ENCODE results near the gene MGAT4C. TPM values are rescaled to one million over a fixed set of nuclear protein-coding genes. Genes with fewer than 3 reads are reported as not detected.

MGAT4C gene
- total RNA-seq, 4 donors from 2014 or later, result 0.04 to 0.23 (median 0.05) TPM; not detected in 1

DNA sequence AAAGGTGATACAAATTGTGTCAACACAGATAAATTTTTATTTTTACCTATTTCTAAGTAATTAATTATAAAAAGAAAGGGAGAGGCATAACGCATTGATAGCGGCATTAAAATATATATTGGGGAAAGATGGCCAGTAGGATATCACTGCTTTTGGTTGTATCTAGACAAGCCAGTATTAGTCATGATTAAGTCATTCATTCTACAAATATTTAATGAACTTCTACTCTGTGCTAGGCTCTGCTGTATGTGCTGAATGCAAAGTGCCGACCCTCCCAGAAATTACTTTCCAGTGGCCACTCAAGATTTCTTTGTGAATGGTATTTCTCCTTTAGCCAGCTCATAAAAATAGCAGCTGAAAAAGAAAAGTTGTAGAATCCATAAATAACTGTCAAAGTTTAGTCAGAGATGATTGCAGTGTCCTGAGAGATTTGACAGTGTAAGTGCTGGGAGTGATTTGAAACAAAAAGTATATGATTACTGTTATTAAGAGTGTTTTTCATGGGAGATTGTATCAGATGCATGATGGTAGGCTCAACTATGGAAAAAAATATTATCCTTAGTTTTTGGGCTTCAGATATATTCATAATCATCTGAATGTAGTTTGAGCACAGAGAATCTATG is 133.2 kb downstream of the MGAT4C start:
- no peak for TF ChIP-seq POLR2A (IDR thresholded peaks at IDR 0.05)
- TF ChIP-seq, protein P1, sequence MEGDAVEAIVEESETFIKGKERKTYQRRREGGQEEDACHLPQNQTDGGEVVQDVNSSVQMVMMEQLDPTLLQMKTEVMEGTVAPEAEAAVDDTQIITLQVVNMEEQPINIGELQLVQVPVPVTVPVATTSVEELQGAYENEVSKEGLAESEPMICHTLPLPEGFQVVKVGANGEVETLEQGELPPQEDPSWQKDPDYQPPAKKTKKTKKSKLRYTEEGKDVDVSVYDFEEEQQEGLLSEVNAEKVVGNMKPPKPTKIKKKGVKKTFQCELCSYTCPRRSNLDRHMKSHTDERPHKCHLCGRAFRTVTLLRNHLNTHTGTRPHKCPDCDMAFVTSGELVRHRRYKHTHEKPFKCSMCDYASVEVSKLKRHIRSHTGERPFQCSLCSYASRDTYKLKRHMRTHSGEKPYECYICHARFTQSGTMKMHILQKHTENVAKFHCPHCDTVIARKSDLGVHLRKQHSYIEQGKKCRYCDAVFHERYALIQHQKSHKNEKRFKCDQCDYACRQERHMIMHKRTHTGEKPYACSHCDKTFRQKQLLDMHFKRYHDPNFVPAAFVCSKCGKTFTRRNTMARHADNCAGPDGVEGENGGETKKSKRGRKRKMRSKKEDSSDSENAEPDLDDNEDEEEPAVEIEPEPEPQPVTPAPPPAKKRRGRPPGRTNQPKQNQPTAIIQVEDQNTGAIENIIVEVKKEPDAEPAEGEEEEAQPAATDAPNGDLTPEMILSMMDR (IDR thresholded peaks at IDR 0.05), result no peak
- intact Hi-C loops (cut with DNase I; ENCODE audit: low total_unique reads), result no loop called here
- no peak overlapping the region for H3K4me3 ChIP-seq (ENCODE audit: low read depth, poor library complexity, severe bottlenecking)
- no peak for DNase-seq (ENCODE audit: low spot score in 2 of 2)
- 49 to 67% methylated on average over 3 of the region's 3 CpGs for WGBS, 2 donors

DNA sequence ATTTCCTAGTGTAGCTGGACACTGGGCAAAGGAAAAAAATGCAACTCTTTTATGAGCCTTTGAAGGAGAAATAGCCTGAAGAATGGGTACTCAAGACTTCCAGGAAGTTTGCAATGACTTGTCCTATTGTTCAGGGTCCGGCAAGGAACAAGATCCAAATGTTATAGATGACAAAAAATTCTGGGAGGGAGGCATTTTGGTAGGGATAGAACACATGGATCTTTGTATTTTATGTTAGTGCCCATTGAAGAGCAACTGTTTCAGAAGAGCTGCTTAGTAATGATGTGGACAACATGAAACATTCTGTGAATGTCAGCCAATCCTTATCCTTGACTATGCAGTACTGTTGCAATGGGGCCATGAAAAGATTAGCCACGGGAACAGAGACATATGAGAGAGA is 138.0 kb downstream of the MGAT4C start:
- TF ChIP-seq, protein P1 (IDR thresholded peaks at IDR 0.05), result no peak
- no peak for TF ChIP-seq POLR2A (IDR thresholded peaks at IDR 0.05)
- WGBS, 2 donors, result 56 to 77% methylated on average over 2 of the region's 2 CpGs
- intact Hi-C loops (cut with DNase I; ENCODE audit: low total_unique reads), result no loop called here
- no peak overlapping the region for H3K4me3 ChIP-seq (ENCODE audit: low read depth, poor library complexity, severe bottlenecking)
- no peak for DNase-seq (ENCODE audit: low spot score in 2 of 2)

DNA sequence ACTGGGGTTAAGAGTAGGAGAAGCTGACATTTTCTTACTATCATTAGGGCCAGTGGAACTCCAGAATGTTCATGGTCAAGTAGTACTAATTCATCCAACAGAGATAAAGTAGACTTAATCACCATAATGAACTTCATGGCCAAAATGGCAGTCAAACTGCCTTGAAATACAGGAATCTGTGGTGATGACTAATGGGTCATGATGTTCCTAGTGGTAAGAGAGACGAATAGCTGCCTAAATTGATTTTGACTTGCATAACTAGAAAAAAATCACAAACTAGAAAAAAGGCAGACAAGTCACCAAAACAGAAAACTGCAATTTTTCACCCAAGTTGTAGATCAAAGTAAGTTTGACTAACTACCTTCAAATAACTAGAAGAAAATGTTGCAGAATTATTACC is 138.5 kb downstream of the MGAT4C start:
- no peak for DNase-seq (ENCODE audit: low spot score in 2 of 2)
- TF ChIP-seq POLR2A (IDR thresholded peaks at IDR 0.05), result no peak
- TF ChIP-seq, protein P1 (IDR thresholded peaks at IDR 0.05), result no peak
- intact Hi-C loops (cut with DNase I; ENCODE audit: low total_unique reads), result no loop called here

DNA sequence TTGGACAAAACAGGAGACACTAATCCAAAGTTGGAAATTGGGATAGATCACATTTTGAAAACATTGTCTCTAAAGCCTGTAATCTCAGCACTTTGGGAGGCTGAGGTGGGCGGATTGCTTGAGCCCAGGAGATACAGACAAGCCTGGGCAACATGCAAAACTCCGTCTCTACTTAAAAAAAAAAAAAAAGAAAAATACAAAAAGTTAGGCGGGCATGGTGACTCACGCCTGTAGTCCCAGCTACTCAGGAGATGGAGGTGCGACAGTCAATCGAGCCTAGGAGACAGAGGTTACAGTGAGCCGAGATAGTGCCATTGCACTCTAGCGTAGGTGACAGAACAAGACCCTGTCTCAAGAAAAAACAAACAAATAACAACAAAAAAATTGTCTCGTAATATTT is 152.1 kb downstream of the MGAT4C start:
- H3K4me3 ChIP-seq (ENCODE audit: low read depth, poor library complexity, severe bottlenecking), result no peak overlapping the region
- no peak for DNase-seq (ENCODE audit: low spot score in 2 of 2)
- intact Hi-C loops (cut with DNase I; ENCODE audit: low total_unique reads), result no loop called here
- WGBS, 2 donors, result 53 to 66% methylated on average over 9 of the region's 9 CpGs
- no peak for TF ChIP-seq POLR2A (IDR thresholded peaks at IDR 0.05)
- TF ChIP-seq, protein P1 (IDR thresholded peaks at IDR 0.05), result no peak

More for the DNA sequence above, 138.5 kb downstream of the MGAT4C start:
- WGBS, 2 donors, result 42 to 52% methylated on average over 1 of the region's 1 CpG
- H3K4me3 ChIP-seq (ENCODE audit: low read depth, poor library complexity, severe bottlenecking), result no peak overlapping the region

DNA sequence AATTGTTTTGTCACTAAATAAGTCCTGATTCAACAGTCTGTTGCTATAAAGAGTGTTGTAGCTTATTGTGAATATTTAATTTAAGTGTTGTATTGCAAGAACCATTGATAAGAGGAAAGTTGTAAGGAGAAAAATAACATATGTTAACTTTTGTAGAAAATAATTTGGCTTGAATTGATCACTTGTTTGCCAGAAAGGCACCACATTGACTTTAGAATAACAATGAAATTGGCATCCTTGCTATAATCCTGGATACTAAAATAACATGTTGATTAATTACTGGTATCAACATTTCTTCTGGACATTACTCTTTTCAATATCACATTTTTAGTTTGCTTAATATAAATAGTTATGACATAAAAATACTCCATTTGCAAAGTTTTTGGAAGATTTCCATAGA is 159.0 kb downstream of the MGAT4C start:
- no peak for TF ChIP-seq POLR2A (IDR thresholded peaks at IDR 0.05)
- TF ChIP-seq, protein P1 (IDR thresholded peaks at IDR 0.05), result no peak
- intact Hi-C loops (cut with DNase I; ENCODE audit: low total_unique reads), result no loop called here
- DNase-seq (ENCODE audit: low spot score in 2 of 2), result no peak
- H3K4me3 ChIP-seq (ENCODE audit: low read depth, poor library complexity, severe bottlenecking), result no peak overlapping the region

DNA sequence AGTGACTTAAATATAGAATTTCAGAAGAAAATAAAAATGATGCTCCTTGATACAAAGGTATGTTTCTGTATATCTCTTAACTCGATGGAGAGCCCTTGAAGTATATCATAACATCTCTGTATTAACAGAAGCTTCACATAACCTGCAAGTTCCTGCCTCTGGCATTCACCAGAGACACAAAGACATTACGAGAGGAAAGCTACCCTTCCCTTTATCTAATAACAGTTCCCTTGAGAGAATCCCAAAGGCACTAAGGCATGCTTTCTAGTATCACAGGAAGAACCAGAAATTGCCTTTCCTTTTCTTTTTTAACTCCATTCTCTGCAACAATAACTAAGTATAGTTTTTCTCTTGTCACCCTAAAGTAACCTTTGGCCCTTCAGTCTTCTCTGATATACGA is 164.5 kb downstream of the MGAT4C start:
- 40 to 43% methylated on average over 3 of the region's 3 CpGs for WGBS, 2 donors
- no peak for DNase-seq (ENCODE audit: low spot score in 2 of 2)
- TF ChIP-seq POLR2A (IDR thresholded peaks at IDR 0.05), result no peak
- TF ChIP-seq, protein P1 (IDR thresholded peaks at IDR 0.05), result no peak
- no peak overlapping the region for H3K4me3 ChIP-seq (ENCODE audit: low read depth, poor library complexity, severe bottlenecking)
- intact Hi-C loops (cut with DNase I; ENCODE audit: low total_unique reads), result no loop called here

Data from lower leg skin (tissue), 4 donors.